K562 (cell line): ENCODE data around the gene TCEA3. TPM values are rescaled to one million over a fixed set of nuclear protein-coding genes. Genes with fewer than 3 reads are reported as not detected.

Experiments used
- BDP1 ChIP-seq: IDR thresholded peaks from 3 replicates; pipeline ENCODE4 v1.6.1; 2011; ENCODE audit not compliant: insufficient read length, insufficient read depth
- BRD4 ChIP-seq: fragments of 200-600 bp; sonication (generic); IDR thresholded peaks from 2 replicates; pipeline ENCODE4 v1.6.1; 2017; ENCODE audit warnings: inconsistent platforms
- BRF1 ChIP-seq: IDR thresholded peaks from 3 replicates; pipeline ENCODE4 v1.6.1; 2011; ENCODE audit warnings: borderline replicate concordance, mild to moderate bottlenecking; ENCODE audit not compliant: insufficient read length; ENCODE audit errors: extremely low read depth
- CBX3 ChIP-seq, 2 experiments: IDR thresholded peaks; 1 replicate in 1 of 2; 2 replicates in 1 of 2; pipeline ENCODE4 v1.6.1; 2012; ENCODE audit warnings: inconsistent platforms in 2 of 2, low read length in 2 of 2, borderline replicate concordance in 1 of 2, control low read depth in 1 of 2
- CTBP1 ChIP-seq: fragments of 450-650 bp; IDR thresholded peaks from 2 replicates; pipeline ENCODE4 v1.6.1; 2016; ENCODE audit warnings: borderline replicate concordance
- ETV5 ChIP-seq: sonication (generic); formaldehyde crosslinking; IDR thresholded peaks from 2 replicates; pipeline ENCODE4 v1.4.0; 2020; ENCODE audit warnings: low read depth, mild to moderate bottlenecking, missing genetic modification reagents
- FIP1L1 ChIP-seq: fragments of 200-400 bp; formaldehyde crosslinking; IDR thresholded peaks from 2 replicates; pipeline ENCODE4 v1.6.1; 2018; ENCODE audit warnings: mild to moderate bottlenecking, low read depth, low read length; ENCODE audit not compliant: poor library complexity, severe bottlenecking
- MYC ChIP-seq, 2 experiments: fragments of 250-450 bp in 1 of 2; sonication (Bioruptor Pico) in 1 of 2; IDR thresholded peaks; 2 replicates each; pipeline versions ENCODE4 v1.5.1 to v1.6.1; 2012 to 2021; ENCODE audit warnings: low read depth in 2 of 2, borderline replicate concordance in 1 of 2, improper control_type of control experiment in 1 of 2, low read length in 1 of 2, mild to moderate bottlenecking in 1 of 2, moderate library complexity in 1 of 2
- PML ChIP-seq: IDR thresholded peaks from 2 replicates; pipeline ENCODE4 v1.6.1; 2012; ENCODE audit warnings: low read length, inconsistent platforms
- RBM39 ChIP-seq: fragments of 200-400 bp; formaldehyde crosslinking; optimal IDR thresholded peaks from 2 replicates; pipeline ENCODE3; 2018; ENCODE audit warnings: low read depth, low read length
- RFX5 ChIP-seq: IDR thresholded peaks from 2 replicates; pipeline ENCODE4 v1.6.1; 2011; ENCODE audit warnings: low read depth, mild to moderate bottlenecking, improper control_type of control experiment, low read length
- RREB1 ChIP-seq: fragments of 250-450 bp; sonication (Bioruptor Pico); IDR thresholded peaks from 2 replicates; pipeline ENCODE4 v1.4.0; 2020
- STAT5A ChIP-seq: IDR thresholded peaks from 2 replicates; pipeline ENCODE4 v1.6.1; 2012; ENCODE audit warnings: low read length, inconsistent platforms, borderline replicate concordance
- ZC3H8 ChIP-seq: fragments of 450-650 bp; IDR thresholded peaks from 2 replicates; pipeline ENCODE4 v1.6.1; 2017
- ZNF384 ChIP-seq: IDR thresholded peaks from 2 replicates; pipeline ENCODE4 v1.6.1; 2012; ENCODE audit warnings: low read depth, low read length, improper control_type of control experiment
- ZNF830 ChIP-seq: fragments of 250-450 bp; sonication (Bioruptor Pico); IDR thresholded peaks from 2 replicates; pipeline ENCODE4 v1.5.0; 2021; ENCODE audit warnings: mild to moderate bottlenecking
- polyA plus RNA-seq, 8 experiments: library from polyadenylated mRNA; depleted of rRNA in 4 of 8; stranded (reverse) in 5 of 8; unstranded in 3 of 8; fragments of >200 nt; fragmentation: Nextera tagmentation in 2 of 8; fragmentation: Illumina TruSeq in 1 of 8; extraction: Ambion mirVana in 2 of 8; extraction: Trizol in 1 of 8; gene quantifications; 2 replicates each; pipeline versions ENCODE4 v1.2.1 to v1.2.3, GENCODE V29; 2011 to 2014; ENCODE audit warnings: inconsistent platforms in 1 of 8, missing spikeins in 1 of 8
- total RNA-seq, 7 experiments: library from RNA; depleted of rRNA in 6 of 7; stranded (reverse); fragments of >200 nt in 6 of 7; fragmentation: Illumina TruSeq in 2 of 7; extraction: Trizol in 2 of 7; gene quantifications; 2 replicates each; pipeline versions ENCODE4 v1.2.1 to v1.2.3, GENCODE V29; 2011 to 2021; ENCODE audit warnings: low replicate concordance in 1 of 7
- TF ChIP-seq, protein P1 (sequence below): IDR thresholded peaks from 3 replicates; pipeline ENCODE4 v1.6.1; 2011; ENCODE audit warnings: borderline replicate concordance, mild to moderate bottlenecking, moderate library complexity; ENCODE audit not compliant: insufficient read length; ENCODE audit errors: extremely low read depth

TCEA3 gene
- total and polyA plus RNA-seq, 9 of the 15 experiments (the other 6 are each of a cell fraction or from before 2014, with no cell fraction given): 0.03 to 0.55 (median 0.36) TPM

GRCh38 chr1:23370709-23371584 lies 53.6 kb downstream of the TCEA3 start (continued):
- TF ChIP-seq, protein P1, sequence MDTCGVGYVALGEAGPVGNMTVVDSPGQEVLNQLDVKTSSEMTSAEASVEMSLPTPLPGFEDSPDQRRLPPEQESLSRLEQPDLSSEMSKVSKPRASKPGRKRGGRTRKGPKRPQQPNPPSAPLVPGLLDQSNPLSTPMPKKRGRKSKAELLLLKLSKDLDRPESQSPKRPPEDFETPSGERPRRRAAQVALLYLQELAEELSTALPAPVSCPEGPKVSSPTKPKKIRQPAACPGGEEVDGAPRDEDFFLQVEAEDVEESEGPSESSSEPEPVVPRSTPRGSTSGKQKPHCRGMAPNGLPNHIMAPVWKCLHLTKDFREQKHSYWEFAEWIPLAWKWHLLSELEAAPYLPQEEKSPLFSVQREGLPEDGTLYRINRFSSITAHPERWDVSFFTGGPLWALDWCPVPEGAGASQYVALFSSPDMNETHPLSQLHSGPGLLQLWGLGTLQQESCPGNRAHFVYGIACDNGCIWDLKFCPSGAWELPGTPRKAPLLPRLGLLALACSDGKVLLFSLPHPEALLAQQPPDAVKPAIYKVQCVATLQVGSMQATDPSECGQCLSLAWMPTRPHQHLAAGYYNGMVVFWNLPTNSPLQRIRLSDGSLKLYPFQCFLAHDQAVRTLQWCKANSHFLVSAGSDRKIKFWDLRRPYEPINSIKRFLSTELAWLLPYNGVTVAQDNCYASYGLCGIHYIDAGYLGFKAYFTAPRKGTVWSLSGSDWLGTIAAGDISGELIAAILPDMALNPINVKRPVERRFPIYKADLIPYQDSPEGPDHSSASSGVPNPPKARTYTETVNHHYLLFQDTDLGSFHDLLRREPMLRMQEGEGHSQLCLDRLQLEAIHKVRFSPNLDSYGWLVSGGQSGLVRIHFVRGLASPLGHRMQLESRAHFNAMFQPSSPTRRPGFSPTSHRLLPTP: no peak
- TF ChIP-seq BRF1: no peak
- no peak for TF ChIP-seq STAT5A
- TF ChIP-seq CBX3 (IDR thresholded peaks at IDR 0.05; ENCODE audit: borderline replicate concordance in 1 of 2, low read length in 2 of 2): no peak; a peak in 1 of 3 replicates
- no peak for TF ChIP-seq RFX5
- no peak for TF ChIP-seq RBM39
- TF ChIP-seq FIP1L1: no peak
- TF ChIP-seq RREB1 (CRISPR knock-in tag): no peak
- TF ChIP-seq BDP1: no peak
- TF ChIP-seq CTBP1: no peak
- peak; percentile 27; the same call in 1 of the 2 replicates for TF ChIP-seq BRD4
- TF ChIP-seq ZNF830 (CRISPR knock-in tag): 0 out of 2 replicates have a peak, but pooled peaks have one; percentile 11
- TF ChIP-seq MYC (IDR thresholded peaks at IDR 0.05; ENCODE audit: low read depth, low read length): no peak
- TF ChIP-seq MYC (CRISPR knock-in tag; IDR thresholded peaks at IDR 0.05; ENCODE audit: borderline replicate concordance, low read depth): 0 out of 2 replicates have a peak, but pooled peaks have one; percentile 19
- peak; percentile 42; the same call in 1 of the 2 replicates for TF ChIP-seq ETV5 (CRISPR knock-in tag)
- no peak for TF ChIP-seq ZC3H8
- no peak for TF ChIP-seq PML
- peak; percentile 89 for TF ChIP-seq ZNF384
